GM23248 (cell line): ENCODE data around the gene CIAO3. TPM values are rescaled to one million over a fixed set of nuclear protein-coding genes. Genes with fewer than 3 reads are reported as not detected.

Experiments used
- DNase-seq: peaks from one replicate; pipeline ENCODE4 v3.0.0-alpha.2; 2015
- H2AFZ ChIP-seq: fragments of 200-600 bp; sonication (generic); 2 replicates; pipeline ENCODE4 v1.6.1; 2016; ENCODE audit warnings: antibody characterized with exemption
- H3F3A ChIP-seq: fragments of 200-600 bp; sonication (generic); 2 replicates; pipeline ENCODE4 v1.6.1; 2016; ENCODE audit warnings: mild to moderate bottlenecking, antibody characterized with exemption, mixed run types; ENCODE audit not compliant: insufficient read depth
- H3K27ac ChIP-seq: fragments of 200-600 bp; sonication (generic); 2 replicates; pipeline ENCODE4 v1.5.1; 2016; ENCODE audit warnings: mild to moderate bottlenecking
- H3K27me3 ChIP-seq: fragments of 200-600 bp; sonication (generic); replicated peaks from 2 replicates; pipeline ENCODE4 v1.6.1; 2016; ENCODE audit warnings: mild to moderate bottlenecking; ENCODE audit not compliant: insufficient read depth
- H3K36me3 ChIP-seq: fragments of 200-600 bp; sonication (generic); 2 replicates; pipeline ENCODE4 v1.6.1; 2016; ENCODE audit warnings: low read depth, mild to moderate bottlenecking
- H3K4me1 ChIP-seq: fragments of 200-600 bp; sonication (generic); 2 replicates; pipeline ENCODE4 v1.6.1; 2016; ENCODE audit warnings: mild to moderate bottlenecking; ENCODE audit not compliant: insufficient read depth
- H3K4me2 ChIP-seq: fragments of 200-600 bp; sonication (generic); one replicate; pipeline ENCODE4 v1.6.1; 2016; ENCODE audit warnings: mild to moderate bottlenecking; ENCODE audit not compliant: unreplicated experiment
- H3K4me3 ChIP-seq: fragments of 200-600 bp; sonication (generic); 2 replicates; pipeline ENCODE4 v1.5.1; 2016; ENCODE audit warnings: mild to moderate bottlenecking
- H3K79me2 ChIP-seq: fragments of 200-600 bp; sonication (generic); 2 replicates; pipeline ENCODE4 v1.6.1; 2016; ENCODE audit warnings: mild to moderate bottlenecking; ENCODE audit not compliant: insufficient read depth
- H3K9ac ChIP-seq: fragments of 200-600 bp; sonication (generic); 2 replicates; pipeline ENCODE4 v1.6.1; 2016; ENCODE audit warnings: mild to moderate bottlenecking
- H3K9me2 ChIP-seq: fragments of 200-600 bp; sonication (generic); 2 replicates; pipeline ENCODE4 v1.6.1; 2016; ENCODE audit warnings: mixed run types, mild to moderate bottlenecking, moderate library complexity; ENCODE audit not compliant: insufficient read depth
- H3K9me3 ChIP-seq: fragments of 200-600 bp; sonication (generic); one replicate; pipeline ENCODE4 v1.6.1; 2017; ENCODE audit warnings: low read depth
- H4K20me1 ChIP-seq: fragments of 200-600 bp; sonication (generic); 2 replicates; pipeline ENCODE4 v1.6.0; 2016; ENCODE audit not compliant: insufficient read depth
- EZH2 ChIP-seq: fragments of 200-600 bp; sonication (generic); IDR thresholded peaks from 2 replicates; pipeline ENCODE4 v1.6.1; 2018; ENCODE audit warnings: antibody characterized with exemption, mild to moderate bottlenecking; ENCODE audit not compliant: insufficient read depth, poor library complexity, severe bottlenecking
- EZH2phosphoT487 ChIP-seq: fragments of 200-600 bp; sonication (generic); IDR thresholded peaks from 2 replicates; pipeline ENCODE4 v1.6.1; 2018; ENCODE audit warnings: antibody characterized with exemption, moderate library complexity, mild to moderate bottlenecking, low read depth; ENCODE audit not compliant: insufficient read depth
- WGBS, 2 experiments: methylation state at CpG; one replicate each; pipeline ENCODE4 v1.1.6; 2015 to 2017; ENCODE audit warnings: low lambda C conversion rate in 2 of 2, low coverage in 1 of 2; ENCODE audit errors: missing lambda C conversion rate in 2 of 2; 5-methylcytosine and 5-hydroxymethylcytosine counted together
- in situ Hi-C: fragments of 300-500 bp; cut with MboI; formaldehyde crosslinking; loops from 2 replicates; pipeline ENCODE4 v1.15.0; 2020
- polyA plus RNA-seq: library from polyadenylated mRNA; unstranded; fragments of >200 nt; fragmentation: Nextera tagmentation; extraction: Ambion mirVana; gene quantifications from 2 replicates; pipeline ENCODE4 v1.2.1, GENCODE V29; 2016
- total RNA-seq: library from RNA; depleted of rRNA; stranded (reverse); fragments of >200 nt; shearing (Covaris generic); gene quantifications from 2 replicates; pipeline ENCODE4 v1.2.3, GENCODE V29; 2014

The CIAO3 gene
- total and polyA plus RNA-seq, 2 experiments from 2014 or later, result 24.5 to 37.5 TPM

DNA sequence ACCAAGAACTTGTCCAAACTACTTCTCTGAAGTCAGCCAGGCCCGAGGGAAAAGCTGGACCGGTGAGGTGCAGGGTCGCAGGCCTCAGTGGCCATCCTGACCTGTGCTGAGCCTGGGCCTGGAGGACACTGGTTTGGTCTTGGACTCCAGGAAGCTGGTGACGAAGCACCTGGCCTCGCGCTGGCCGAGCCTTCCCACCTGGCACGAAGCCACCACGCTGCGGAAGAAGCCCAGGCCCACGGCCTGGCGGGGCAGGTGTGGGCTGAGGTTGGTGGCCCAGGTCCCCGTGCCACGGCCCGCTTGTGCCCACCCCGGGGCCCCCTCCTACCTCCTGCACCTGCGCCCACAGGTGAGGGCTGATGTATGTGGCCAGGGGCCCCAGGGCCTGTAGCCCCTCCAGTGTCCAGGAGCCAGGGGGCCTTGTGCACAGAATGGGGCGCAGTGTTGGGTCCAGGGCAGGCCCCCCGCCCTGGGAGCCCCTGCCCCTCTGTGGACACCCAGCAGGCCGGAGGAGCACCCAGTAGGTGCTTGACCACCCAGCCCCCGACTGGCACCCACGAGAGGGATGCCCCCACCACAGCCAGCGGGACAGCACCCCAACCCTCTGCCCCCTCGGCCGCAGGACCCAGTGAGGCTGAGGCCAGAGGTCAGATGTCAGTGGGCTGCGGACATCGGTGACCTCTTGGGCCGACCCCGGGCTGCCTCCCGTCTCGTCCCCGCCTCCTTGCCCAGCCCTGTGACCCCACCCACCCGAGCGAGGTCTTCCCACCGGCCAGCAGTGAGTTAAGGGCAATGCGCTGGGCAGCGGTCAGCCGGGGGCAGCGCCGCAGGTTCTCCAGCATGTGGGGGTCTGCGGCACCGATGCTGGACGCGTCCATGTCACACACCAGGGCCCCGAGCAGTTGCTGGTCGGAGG is 33.5 kb upstream of the CIAO3 start:
- no peak overlapping the region for H3K4me3 ChIP-seq
- 69 to 83% methylated on average over 25 to 41 of the region's 46 CpGs for WGBS, 2 experiments
- H2AFZ ChIP-seq, result no peak overlapping the region
- H3K27me3 ChIP-seq, result no peaks in the 10 kb centered on the region
- H3K4me1 ChIP-seq, result no peaks in the 10 kb centered on the region; the same call in 1 of the 2 replicates
- DNase-seq, result no peak
- no peaks in the 10 kb centered on the region for H3K36me3 ChIP-seq
- no peak for TF ChIP-seq EZH2
- H3K9me3 ChIP-seq, result no peaks in the 10 kb centered on the region
- in situ Hi-C loops, result no loop called here
- no peaks in the 10 kb centered on the region for H3K79me2 ChIP-seq
- no peaks in the 10 kb centered on the region for H4K20me1 ChIP-seq
- H3F3A ChIP-seq, result no peaks in the 10 kb centered on the region
- no peaks in the 10 kb centered on the region for H3K9me2 ChIP-seq
- H3K4me2 ChIP-seq, result no peak overlapping the region
- no peak overlapping the region for H3K9ac ChIP-seq
- H3K27ac ChIP-seq, result no peak overlapping the region

DNA sequence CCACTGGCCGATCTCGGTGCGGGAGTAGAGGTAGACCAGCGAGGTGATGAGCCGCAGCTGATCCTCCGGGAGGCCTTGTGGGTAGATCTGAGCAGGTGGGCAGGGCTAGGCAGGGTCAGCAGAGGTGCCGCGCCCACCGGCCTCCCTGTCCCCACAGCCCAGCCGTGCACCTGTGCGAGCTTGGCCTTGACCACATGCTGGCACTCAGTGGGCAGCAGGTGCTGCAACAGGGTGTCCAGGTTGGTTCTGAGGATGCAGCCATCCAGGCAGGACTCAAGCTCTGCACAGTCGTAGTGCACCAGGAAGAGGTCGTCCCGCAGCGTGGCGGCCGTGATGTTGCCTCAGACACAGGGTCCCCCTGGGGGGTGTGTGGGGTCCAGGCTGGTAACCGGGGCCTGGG is 32.2 kb upstream of the CIAO3 start:
- H3K9me2 ChIP-seq, result no peaks in the 10 kb centered on the region
- H3K4me3 ChIP-seq, result no peak overlapping the region
- no peaks in the 10 kb centered on the region for H3K79me2 ChIP-seq
- H3F3A ChIP-seq, result no peaks in the 10 kb centered on the region
- DNase-seq, result no peak
- 85 to 92% methylated on average over 16 to 18 of the region's 18 CpGs for WGBS, 2 experiments
- H3K4me2 ChIP-seq, result no peak overlapping the region
- H3K27me3 ChIP-seq, result no peaks in the 10 kb centered on the region
- no peak overlapping the region for H3K27ac ChIP-seq
- no peaks in the 10 kb centered on the region for H3K9me3 ChIP-seq
- H3K36me3 ChIP-seq, result no peaks in the 10 kb centered on the region
- in situ Hi-C loops, result no loop called here
- H3K4me1 ChIP-seq, result no peaks in the 10 kb centered on the region; the same call in 1 of the 2 replicates
- H3K9ac ChIP-seq, result no peak overlapping the region
- no peak overlapping the region for H2AFZ ChIP-seq
- no peaks in the 10 kb centered on the region for H4K20me1 ChIP-seq
- TF ChIP-seq EZH2 (no peak), EZH2phosphoT487 (no peak)

DNA sequence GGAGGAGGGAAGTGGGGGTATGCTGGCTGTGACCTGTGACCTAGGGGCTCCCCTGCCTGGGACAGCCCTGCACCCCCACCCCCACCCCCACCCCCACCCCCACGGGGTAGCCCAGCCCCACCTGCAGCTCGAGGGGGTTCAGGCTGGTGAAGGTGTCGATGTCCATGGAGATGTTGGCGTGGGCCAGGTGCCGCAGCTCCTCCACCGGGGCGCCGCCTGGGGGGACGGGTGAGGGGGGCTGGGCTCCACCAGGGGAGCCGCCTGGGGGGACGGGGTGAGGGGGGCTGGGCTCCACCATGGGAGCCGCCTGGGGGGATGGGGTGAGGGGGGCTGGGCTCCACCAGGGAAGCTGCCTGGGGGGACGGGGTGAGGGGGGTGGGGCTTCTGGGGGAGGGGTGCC is 29.6 kb upstream of the CIAO3 start:
- H3K9ac ChIP-seq, result no peak overlapping the region
- H3K9me2 ChIP-seq, result no peaks in the 10 kb centered on the region
- H3K4me2 ChIP-seq, result no peak overlapping the region
- H3K4me3 ChIP-seq, result no peak overlapping the region
- no peaks in the 10 kb centered on the region for H4K20me1 ChIP-seq
- H3K79me2 ChIP-seq, result no peaks in the 10 kb centered on the region
- H3K27me3 ChIP-seq, result no peaks in the 10 kb centered on the region
- no peaks in the 10 kb centered on the region for H3F3A ChIP-seq
- H3K27ac ChIP-seq, result no peak overlapping the region
- in situ Hi-C loops, result no loop called here
- no peak for TF ChIP-seq EZH2phosphoT487
- TF ChIP-seq EZH2, result no peak
- WGBS, 2 experiments, result 63% methylated on average over 13 of the region's 13 CpGs; no CpG with 5 or more reads in 1 of the 2 experiments
- no peaks in the 10 kb centered on the region for H3K9me3 ChIP-seq
- no peaks in the 10 kb centered on the region for H3K36me3 ChIP-seq
- H3K4me1 ChIP-seq, result no peaks in the 10 kb centered on the region
- no peak overlapping the region for H2AFZ ChIP-seq
- no peak for DNase-seq

DNA sequence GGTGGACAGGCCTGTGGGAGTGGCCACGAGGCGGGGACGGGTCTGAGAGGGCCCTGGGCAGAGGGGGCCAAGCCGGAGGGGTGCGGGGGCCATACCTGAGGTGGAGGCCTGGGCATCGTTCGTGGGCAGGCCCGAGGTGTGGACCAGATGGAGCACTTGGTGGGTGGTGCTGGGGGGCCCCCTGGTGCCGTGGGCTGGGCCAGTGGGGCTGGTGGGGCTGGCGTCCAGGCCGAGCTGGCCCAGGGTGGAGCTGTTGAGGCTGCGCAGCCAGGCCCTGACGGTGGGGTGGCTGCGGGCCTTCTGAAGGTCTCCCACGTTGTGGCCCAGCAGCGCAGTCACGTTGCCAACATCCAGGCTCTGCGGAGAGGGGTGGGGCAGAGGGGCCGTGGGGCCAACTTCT is 29.1 kb upstream of the CIAO3 start:
- Histone ChIP-seq H3K9me3 (no peaks in the 10 kb centered on the region), H3K9ac (no peak overlapping the region), H4K20me1 (no peaks in the 10 kb centered on the region), H2AFZ (no peak overlapping the region), H3K4me2 (no peak overlapping the region), H3K9me2 (no peaks in the 10 kb centered on the region), H3K4me1 (no peaks in the 10 kb centered on the region), H3K4me3 (no peak overlapping the region), H3K27me3 (no peaks in the 10 kb centered on the region), H3K79me2 (no peaks in the 10 kb centered on the region), H3K27ac (no peak overlapping the region), H3F3A (no peaks in the 10 kb centered on the region), H3K36me3 (no peaks in the 10 kb centered on the region)
- WGBS, 2 experiments, result 71 to 73% methylated on average over 10 to 19 of the region's 19 CpGs
- TF ChIP-seq EZH2 (no peak), EZH2phosphoT487 (no peak)
- in situ Hi-C loops, result no loop called here
- DNase-seq, result no peak
